GM18498 (cell line): Measurements from ENCODE around the gene TAF3.
"Not testable (repeated sequence)": the region's sequence is repeated elsewhere in the genome, so short reads cannot be mapped to it uniquely, and the experiment has no call there.

Source experiments
- ATAC-seq: cut with Tn5 transposase; IDR thresholded peaks from one replicate; pipeline ENCODE4 v1.9.1; 2021; ENCODE audit warnings: mild to moderate bottlenecking, moderate library complexity; ENCODE audit not compliant: unreplicated experiment

The TAF3 gene

DNA sequence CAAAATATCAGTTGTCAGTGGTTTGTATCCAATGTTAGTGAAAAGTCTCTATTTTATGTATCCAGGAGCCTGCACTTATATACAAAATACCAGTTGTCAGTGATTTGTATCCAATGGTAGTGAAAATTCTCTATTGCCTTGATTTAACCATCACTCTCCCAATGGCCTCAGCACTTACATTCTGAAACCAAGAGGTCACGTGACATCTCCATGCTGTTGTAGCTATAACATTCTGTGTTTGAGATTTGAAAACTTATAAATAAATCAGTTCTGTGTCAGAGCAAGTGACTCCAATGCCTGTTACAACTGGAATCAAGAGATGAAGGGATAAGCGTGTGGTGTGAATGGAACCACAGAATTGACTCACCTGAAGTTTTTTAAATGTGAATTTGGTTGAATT, 205.5 kb downstream of the TAF3 start:
- no peak for ATAC-seq

DNA sequence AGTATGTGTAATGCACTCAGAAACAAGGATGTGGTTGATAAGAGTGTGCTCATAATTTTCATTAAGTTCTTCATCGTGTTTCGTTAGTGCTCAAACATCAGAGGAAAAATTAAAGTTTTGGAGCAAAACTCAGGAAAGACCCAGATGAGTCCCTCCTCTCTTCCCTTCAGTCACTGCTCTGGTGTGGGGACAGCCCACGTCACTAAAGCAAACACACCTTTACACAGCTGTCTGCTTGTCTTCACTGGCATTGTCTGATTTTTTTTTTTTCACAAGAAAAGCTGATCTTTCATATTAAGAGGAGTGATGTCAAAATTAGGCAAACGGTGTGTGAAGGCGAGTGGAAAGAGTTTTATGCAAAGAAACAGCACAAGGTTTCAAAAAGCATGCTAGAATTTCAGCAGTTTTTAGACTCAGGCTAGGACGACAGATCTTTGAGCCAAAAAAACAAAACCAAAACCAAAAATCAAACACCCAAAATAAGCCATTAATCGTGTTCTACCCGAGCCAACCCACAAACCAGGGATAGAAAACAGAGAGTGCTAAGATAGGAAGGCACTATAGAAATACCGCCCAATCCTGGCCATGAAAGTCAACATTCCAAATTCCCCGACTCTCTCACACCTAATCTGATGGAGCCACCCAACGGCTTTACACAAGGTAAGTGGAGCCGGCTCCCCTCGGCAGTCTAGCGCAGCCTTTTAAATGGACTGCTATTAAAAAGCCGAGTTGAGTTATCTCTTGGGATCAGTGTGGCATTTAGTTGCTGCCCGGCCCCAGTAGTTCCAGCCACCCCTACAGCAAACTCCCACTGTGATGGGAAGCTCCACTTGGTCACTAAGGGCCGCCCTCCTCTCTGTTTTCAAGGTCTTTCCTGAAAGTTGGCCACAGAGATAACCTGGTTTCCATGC, 208.3 kb downstream of the TAF3 start:
- ATAC-seq, result no peak

DNA sequence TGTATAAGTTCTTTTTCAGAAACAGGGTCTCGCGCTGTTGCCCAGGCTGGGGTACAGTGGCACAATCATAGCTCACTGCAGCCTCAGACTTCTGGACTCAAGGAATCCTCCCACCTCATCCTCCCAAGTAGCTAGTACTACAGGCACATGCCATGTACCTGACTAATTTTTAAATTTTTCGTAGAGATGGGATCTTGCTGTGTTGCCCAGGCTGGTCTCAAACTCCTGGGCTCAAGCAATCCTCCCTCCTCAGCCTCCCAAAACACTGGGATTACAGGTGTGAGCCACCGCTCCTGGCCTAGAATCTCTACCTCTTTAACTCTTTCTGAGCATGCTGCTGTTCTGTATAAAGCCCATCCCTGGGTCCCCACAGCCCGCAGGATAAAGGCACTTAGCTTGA, 212.9 kb downstream of the TAF3 start:
- ATAC-seq, result not testable (repeated sequence)

DNA sequence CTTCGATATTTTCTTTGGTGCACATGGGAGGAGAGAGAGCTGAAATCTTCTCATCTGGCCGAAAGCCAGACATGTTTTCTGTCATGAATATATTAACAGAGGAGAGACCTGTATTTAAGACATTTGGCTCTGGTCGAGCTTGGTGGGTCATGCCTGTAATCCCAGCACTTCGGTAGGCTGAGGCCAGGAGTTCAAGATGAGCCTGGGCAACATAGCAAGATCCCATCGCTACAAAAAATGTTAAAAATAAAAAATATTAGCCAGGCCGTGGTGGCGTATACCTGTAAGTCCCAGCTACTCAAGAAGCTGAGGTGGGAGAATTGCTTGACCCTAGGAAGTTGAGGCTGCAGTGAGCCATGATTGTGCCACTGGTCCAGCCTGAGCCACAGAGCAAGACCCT, 214.3 kb downstream of the TAF3 start:
- ATAC-seq, result no peak

DNA sequence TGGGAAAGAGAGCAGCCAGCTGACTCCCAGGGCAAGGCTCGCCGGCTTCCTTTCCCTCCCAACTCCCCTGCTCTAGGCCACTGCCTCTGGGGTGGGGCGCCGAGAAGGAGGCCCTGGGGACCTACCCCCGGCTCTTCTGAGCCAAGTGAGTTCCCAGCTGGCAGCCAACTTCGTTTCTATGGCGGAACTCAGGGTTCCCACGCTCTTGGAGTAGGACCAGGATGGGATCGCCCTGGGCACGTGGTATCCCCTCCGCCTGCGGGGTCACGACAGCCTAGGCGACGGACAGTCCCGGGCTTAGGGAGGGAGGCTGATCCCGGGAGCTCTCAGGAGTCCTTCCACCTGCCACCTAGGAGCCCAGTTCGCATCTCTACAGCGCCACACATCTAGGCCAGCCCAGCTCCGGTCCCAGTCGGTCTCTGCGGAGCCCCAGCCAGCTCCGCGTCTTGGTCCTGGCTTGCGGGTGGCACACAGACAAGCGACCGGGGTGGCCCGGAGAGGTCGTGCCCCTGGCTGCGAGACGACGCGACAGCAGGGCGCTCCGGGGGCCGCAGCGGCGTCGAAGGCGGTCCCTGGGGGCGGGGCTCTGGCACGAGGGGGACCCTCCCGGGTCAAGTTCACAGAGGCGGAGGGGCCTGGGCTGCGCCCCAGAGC, 215.6 kb downstream of the TAF3 start:
- no peak for ATAC-seq

DNA sequence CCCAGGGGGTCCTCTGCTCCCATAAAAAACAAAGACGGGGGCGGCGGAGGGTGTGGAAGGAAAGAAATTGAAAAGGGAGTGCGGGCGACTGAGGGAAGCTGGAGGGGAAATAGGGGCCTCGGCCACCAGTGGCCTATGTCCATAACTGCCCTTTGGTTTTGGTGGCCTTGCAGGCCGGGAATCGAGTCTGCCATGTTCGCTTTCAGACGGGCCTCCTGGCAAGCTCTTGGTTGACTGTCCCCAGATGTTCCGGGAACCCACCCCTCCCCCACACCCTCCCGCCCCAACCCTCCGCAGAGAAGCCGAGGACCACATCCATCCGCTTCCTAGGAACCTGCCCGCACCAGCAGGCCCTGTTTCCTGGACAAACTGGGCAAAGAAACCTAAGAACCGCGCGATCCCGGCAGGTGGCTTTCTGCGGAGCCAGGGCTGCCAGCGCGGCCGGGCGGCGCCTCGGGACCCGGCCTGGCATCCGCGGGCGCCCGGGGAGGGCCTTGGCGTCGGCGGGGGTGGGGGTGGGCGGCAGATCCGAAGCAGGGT, 216.2 kb downstream of the TAF3 start:
- no peak for ATAC-seq

DNA sequence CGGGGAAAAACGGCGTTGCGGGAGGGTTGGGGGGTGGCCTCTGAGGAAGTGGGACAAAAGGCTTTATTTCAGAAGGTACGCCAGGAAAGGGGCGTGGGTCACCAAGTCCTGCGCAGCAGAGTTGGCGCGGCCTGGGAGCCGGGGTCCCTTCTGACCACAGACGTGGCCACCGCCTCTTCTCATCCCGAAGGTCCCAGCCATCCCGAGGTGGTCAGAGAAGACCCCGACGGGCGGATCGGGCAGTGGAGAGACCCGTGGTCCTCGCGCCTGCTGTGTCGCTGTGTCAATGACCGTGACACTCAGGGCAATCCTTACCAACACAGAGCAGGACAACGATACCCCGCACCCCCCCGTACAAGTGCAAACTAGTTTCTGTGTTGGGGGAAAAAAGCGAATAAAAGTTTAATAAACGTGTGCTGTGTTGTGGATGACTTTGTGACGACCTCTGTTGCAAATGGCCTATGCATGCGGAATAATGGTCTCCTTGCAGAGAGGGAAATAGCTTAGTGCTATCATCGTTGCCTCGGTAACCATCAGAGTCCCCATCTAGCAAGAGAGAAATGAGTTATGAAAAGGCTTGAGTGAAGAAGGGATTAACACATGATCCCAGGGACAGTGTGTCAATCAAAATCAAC, 216.8 kb downstream of the TAF3 start:
- ATAC-seq, result no peak

DNA sequence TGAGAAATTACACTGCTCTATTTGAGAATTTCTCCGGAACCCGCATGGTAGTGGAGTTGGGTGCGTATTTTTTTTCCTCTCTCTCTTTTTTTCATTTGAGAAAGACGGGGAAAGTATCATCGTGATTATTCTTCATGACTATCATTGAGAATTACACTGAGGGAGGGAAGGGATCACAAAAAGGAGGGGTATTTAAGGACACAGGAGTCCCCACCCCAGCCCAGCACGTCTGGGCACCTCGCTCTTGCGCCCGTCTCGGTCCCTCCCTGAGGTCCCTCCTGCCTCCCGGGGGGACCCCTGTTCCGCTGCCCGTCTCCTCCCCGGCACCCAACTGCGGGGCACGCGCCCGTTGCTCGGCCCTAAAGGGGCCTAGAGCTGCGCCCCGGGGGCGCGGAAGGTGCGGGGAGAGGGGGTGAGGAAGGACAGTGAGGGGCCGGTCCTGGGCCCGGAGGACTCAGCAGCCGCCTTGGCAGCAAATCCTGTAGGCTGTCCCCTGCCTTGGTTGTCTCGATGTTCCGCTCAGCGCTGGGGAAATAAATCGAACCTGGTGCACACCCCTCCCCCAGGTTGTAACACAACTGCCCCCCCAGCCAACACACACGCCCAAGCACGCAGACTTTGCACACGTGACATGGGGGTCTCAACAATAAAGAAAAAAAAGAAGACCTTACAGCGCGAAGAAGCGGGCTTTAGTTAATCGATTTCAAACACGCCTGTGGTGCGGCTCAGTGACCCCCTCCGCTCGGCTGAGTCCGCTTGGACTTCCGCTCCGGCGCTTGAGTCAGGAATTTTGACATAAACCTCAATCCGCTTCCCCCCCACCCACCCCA, 217.6 kb downstream of the TAF3 start:
- ATAC-seq, result no peak

DNA sequence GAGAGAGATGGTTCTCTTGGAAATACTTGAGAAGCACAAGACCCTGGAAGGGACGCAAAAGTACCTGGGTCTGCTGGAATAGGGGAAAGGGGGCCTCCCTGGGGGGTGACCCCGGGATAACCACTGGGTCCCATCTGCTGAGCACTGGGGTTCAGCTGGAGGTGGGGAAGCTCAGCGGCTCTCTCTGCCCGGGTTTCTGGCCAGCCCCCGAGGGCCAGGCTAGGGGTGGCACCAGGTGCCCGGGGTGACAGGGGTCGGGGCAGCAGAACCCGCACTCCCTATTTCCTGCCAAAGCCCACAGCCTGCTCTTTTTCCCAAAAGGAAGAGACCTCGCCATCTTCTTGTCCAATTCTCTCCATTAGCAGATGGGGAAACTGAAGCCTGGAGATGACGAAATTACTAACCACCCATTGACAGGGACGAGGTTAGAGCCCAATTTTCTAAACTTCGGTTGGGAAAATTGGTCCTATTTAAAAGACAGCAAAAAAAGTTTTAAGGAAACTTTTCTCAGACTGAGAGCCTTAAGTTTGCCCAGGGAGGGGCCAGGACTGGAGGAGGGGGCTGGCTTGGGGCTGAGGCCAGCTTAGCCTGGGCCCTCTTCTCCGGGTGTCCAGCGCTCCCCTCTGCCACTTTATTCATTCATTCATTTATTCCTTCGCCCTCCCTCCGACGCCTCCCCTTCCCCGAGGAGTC, 218.3 kb downstream of the TAF3 start:
- ATAC-seq, result no peak

DNA sequence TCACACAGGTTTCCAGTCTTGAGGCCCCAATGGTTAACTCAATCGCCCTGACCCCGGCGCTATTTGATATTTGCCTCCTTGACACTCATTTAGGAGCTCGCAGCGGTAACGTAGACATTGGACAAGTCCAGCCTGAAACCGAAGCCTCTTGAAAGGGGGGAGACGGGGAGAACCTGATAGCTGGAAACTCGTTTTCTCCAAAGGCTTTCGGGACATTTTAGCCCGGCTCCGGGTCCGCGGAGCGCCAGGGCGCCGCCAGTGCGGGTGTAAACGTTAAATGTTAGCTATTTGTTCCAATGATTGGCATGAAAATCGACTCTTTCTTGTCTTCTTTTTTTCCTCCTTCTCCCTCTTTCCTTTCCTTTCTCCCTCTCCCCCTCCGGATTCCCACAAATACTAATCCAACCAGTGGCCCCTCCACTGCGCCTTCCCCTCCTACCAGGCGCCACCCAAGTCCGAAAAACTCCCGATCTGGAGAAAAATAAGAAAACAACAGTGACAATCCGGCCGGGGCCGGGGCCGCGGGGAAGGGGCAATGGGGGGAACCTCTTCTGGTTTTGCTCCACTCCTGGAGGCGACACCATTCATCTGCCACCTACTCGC, 219.0 kb downstream of the TAF3 start:
- ATAC-seq, result no peak

DNA sequence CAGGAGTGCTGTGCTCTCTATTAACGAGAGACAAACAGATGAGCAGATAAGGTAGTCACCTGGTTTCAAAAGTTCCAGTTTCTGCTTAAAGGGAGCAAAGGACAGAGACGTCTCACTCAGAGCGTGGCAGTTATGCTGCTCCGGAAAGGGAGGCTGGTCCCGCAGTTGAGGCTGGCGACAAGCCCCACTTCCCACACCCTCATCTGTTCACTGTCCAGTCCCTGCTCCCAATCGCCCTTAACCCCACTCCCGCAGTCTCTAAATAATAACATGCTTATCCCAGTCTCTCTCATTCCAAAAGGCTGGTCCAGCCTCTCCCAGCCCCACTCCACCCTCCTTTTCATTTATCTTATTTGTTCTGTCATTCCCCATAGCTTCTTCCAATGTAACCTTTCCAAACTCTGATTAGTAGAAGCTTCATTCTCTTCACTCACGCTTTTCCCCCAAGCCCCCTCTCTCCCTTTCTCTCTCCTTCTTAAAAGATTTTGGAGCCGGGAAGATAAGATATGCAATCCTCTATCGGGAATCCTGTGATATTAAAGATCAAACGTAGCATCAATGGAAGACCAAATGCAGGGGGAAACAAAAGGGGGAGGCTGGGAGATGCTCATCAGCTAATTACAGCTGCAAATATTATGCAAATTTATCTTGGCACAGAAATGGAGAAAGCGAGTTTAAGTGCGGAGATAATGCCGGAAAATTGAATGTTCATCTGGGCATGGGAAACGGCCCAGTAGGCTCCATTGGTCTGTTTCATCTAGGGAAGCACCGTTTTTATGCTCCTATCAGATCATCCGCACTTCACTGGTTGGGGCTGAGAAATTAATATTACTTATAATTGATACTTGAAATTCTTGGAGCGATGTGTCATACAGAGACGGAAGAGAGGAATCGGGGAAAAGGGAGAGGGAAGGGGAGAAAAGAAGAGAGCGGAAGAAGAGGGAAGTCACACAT, 219.9 kb downstream of the TAF3 start:
- no peak for ATAC-seq

DNA sequence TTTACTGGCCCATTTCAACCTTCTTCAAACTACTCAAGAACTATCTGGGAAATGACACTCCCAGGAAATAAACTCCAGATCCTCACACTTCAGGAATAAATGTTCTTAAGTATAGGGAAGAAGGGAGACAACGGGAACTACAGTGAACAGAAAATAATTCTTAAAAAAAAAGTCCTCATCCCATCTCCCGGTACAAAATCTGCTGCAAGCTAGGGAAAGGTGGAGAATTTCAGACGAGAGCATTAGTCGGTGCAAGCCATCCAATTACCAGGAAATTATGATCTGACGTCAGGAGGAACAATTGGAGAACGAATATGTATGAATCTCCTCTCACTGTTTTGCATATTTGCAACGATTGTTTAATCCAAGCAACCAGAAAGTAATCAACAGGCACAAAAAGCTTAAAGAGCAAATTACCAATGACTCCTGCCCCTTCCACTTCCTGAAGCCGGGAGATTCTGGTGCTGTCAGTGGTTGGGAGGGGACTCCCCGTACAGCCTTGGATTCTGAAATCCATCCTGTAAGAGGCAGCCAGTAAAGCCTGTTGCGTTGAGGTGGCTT, 221.1 kb downstream of the TAF3 start:
- ATAC-seq, result no peak

DNA sequence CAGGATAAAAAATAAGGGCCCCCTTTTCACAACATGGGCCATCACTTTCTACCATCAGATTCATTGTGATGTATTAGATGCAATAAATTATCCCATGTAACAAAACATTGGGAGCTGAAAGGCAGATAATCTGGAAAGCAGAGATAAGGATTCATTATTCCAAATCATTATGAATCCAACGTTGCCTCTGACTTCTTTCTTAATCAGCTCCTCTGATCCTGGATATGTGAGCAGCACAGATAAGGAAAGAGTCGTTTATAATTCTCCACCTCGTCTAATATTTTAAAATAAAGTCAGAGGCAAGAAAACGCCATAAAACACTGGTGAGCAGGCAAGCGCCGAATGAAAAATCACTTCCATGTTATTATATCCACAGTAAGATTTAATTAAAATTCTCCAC, 222.3 kb downstream of the TAF3 start:
- no peak for ATAC-seq

DNA sequence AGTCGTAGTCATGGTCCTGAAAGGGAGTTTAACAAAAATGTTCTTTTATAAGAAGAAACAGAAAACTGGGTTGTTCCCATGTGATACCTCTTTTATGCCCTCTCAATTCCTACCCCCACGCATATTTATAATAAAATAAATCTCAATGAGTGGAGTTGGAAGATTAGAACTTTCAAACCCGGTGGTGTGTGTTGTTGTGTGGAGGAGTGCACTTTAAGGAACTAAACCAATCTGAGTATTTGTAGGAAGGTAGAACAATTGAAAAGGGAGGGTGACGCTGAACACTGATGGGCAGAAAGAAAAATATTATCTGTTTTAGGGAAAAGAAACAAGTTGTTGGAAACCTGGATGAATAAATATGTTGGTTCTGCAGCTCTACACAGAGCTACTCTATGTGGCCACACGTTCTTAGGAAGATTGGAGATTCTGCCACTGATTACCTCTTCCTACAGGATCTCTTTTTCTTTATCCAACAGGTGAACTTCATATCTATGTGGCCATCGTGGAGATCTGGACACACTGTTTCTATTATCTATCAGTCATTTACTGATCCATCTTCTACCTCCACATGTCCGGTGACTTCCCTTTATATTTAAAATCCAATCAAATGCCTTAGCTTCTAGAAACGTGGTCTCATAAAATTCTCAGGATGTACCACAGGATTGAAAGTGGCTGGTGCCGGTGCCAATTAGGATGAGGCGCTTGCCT, 223.1 kb downstream of the TAF3 start:
- ATAC-seq, result no peak

DNA sequence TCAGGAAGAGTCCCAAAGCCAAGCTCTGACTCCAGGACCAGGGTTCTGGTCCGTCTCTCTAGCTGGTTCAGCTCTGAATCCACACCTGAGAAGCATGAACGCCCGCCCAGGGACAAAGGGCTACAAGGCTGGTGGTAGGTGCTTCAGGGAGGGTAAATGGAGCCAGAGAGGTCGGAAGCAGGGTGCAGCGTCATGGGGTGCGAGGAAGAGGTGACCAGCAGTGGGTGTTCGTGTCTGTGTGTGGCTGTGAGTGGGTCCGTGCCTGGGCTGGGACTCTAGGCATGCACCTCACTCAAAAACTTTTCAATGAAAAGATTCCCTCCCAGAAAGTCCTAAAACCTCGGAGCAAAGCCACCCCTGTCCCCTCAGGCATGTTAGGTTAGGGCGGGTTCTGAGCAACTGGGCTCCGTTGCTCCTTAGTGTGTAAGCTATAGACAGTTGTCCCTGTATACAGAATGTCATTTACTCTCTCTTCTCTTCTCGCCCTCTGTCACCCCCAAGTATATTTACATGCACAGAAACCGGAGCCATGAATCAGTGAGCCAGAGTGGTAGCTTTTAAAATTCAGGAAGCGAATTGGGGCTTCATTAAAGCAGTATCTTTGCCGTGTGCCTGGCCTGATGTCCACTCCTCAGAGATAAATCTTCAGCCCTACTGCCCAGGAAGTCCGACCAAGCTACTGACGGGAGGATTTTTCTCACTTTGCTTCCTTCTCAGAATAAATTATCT, 223.9 kb downstream of the TAF3 start:
- ATAC-seq, result no peak

DNA sequence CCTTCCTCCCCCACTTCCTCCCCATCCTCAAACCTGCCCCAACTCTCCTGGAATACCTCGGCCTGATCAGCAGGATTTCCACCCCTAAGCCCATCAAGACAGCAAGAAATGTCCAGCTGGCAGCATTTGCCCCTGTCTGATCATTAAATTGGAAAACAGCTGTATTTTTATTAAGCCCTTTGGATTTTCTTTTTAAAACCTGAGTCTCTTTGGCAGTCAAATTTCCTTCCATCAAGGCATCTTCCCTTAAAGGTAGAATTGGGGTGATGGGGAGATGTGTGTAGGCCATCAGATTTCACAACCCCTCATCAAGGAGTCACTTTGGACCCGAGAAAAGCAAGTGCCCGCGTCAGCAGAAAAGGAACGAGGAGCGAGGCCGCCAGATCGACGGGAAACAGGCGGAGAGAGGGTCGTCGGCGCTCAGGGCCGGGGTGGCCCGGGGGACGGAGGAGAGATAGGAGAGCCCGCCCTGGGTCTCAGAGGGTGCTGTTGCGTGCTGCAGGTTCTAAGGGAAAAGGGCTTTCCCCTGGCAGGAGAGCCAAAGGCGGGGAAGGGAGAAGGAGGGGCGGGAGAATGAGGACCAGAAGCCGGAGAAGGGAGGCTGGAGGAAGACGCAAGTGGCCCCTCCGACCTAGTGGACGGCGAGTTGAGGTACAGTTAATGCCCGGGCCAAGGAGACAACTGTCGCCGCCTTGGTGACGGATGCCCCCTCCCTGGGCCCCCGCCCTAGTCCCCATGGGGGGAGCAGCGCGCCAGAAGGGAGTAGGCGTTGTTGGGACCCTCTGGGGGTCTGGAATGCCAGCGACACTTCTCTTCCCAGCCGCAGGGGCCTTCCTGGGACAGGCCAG, 224.6 kb downstream of the TAF3 start:
- ATAC-seq, result no peak
